GM12892 (cell line): ENCODE data around the gene MINDY3.

Experiments
- DNase-seq: peaks from one replicate; pipeline ENCODE4 v3.0.0; 2011; ENCODE audit not compliant: insufficient read length
- FAIRE-seq: peaks from 2 replicates; lab custom pipeline; 2011; peaks lifted over from hg19 to GRCh38; lab: Jason Lieb, UNC
- POLR2A ChIP-seq: IDR thresholded peaks from 2 replicates; pipeline ENCODE4 v1.6.1; 2011; ENCODE audit warnings: low read depth, low read length, control low read depth
- POLR2AphosphoS5 ChIP-seq: IDR thresholded peaks from 2 replicates; pipeline ENCODE4 v1.6.1; 2011; ENCODE audit warnings: low read depth, low read length, control low read depth
- TAF1 ChIP-seq: IDR thresholded peaks from 2 replicates; pipeline ENCODE4 v1.6.1; 2011; ENCODE audit warnings: low read depth, mild to moderate bottlenecking, control low read depth, low read length, borderline replicate concordance

MINDY3 gene

GRCh38 chr10:15738270-15738925 is 121.9 kb downstream of the MINDY3 start:
- FAIRE-seq (no peak), DNase-seq (no peak)
- TF ChIP-seq POLR2A (no peak), TAF1 (no peak), POLR2AphosphoS5 (no peak)

GRCh38 chr10:15737656-15738055 is 122.7 kb downstream of the MINDY3 start:
- FAIRE-seq = no peak
- TF ChIP-seq POLR2AphosphoS5 (no peak), POLR2A (no peak), TAF1 (no peak)
- DNase-seq = no peak

DNA sequence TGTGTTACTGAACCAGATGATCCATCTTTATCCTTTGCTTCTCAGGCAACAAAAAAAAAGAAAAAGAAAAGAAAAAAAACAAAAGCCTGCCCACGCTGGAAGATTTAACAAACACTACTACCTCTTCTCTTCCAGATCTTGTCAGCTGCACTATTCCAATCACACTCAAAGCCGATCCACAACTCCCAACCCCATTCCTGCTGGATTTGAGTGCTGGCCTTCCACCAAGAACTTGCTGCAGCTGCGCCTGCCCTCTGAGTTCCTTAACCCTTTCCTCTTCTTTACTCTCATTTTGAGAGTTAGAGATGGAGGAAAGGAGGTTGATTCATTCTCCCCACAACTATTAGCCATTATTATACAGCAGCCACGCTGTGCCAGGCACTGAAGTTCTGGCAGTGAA is 124.5 kb downstream of the MINDY3 start:
- TF ChIP-seq TAF1 = no peak
- TF ChIP-seq POLR2A = no peak
- TF ChIP-seq POLR2AphosphoS5 = no peak
- FAIRE-seq (no peak), DNase-seq (no peak)

DNA sequence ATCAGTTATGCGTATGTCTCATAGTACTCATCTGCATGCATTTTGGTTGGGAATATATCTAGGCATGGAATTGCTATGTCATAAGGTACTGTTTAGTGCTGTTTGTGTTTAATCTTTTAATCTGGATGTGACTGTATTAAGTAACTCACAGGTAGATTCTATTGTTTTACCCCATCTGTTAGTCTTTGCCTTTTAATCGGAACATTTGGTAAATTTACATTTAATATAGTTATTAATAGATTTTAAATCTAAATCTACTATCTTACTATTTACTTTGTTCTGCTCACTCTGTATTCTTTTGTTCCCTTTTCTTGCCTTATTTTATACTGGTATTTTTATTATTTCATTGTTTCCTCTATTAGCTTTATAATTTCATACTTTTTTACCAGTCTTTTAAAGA is 130.0 kb downstream of the MINDY3 start:
- FAIRE-seq = no peak
- TF ChIP-seq TAF1 = no peak
- no peak for TF ChIP-seq POLR2A
- no peak for TF ChIP-seq POLR2AphosphoS5
- DNase-seq = no peak

DNA sequence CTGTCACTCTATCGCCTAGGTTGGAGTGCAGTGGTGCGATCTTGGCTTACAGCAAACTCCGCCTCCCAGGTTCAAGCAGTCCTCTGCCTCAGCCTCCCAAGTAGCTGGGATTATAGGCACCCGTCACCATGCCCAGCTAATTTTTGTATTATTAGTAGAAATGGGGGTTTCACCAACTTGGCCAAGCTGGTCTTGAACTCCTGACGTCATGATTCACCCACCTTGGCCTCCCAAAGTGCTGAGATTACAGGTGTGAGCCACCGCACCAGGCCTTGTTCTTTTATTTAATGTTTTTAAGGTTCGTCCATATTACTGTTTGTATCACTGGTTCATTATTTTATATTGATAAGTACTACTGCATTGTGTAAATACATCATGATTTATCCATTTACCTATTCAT is 130.4 kb downstream of the MINDY3 start:
- DNase-seq = no peak
- no peak for FAIRE-seq
- TF ChIP-seq POLR2AphosphoS5 (no peak), POLR2A (no peak), TAF1 (no peak)
